RWPE1 (cell line): Measurements from ENCODE around the gene RSPH6A.

Source experiments
- CTCF ChIA-PET: fragments of 350-600 bp; sonication (Branson Sonifier 250); formaldehyde crosslinking; extraction: SDS; loops from one replicate; lab custom pipeline; 2021; lab: Yijun Ruan, JAX
- POLR2A ChIA-PET: fragments of 400-600 bp; formaldehyde crosslinking; extraction: SDS; loops from one replicate; lab custom pipeline; 2020; ENCODE audit warnings: antibody characterized with exemption; ENCODE audit not compliant: low non-redundant PET; lab: Yijun Ruan, JAX
- DNase-seq: peaks from one replicate; pipeline ENCODE4 v3.0.0; 2012; ENCODE audit warnings: low spot score
- H3K27ac ChIP-seq: fragments of 450-650 bp; 2 replicates; pipeline ENCODE4 v1.5.1; 2017
- CTCF ChIP-seq: fragments of 450-650 bp; conservative IDR thresholded peaks from 2 replicates; pipeline ENCODE4 v1.5.1; 2017; ENCODE audit warnings: low read depth, mild to moderate bottlenecking

The RSPH6A gene

GRCh38 chr19:45771311-45771933, 43.7 kb downstream of the RSPH6A start:
- CTCF ChIA-PET = interaction anchor here (1.1 to 2.9 kb wide), 3 partner anchors 9 to 28 kb away, joined by 3 to 41 read pairs (median 4); no protein-coding TSS in a partner anchor
- POLR2A ChIA-PET = no interaction called here
- H3K27ac ChIP-seq = peak overlapping the region; percentile 98
- TF ChIP-seq CTCF = no peak
- DNase-seq = no peak

GRCh38 chr19:45770192-45771101, 44.7 kb downstream of the RSPH6A start:
- CTCF ChIA-PET = interaction anchor here (0.6 to 2.9 kb wide), 17 partner anchors 9 to 1570 kb away, joined by 3 to 41 read pairs (median 4); partner anchors contain the start of genes DMPK and DMWD
- DNase-seq = peak; percentile 95
- H3K27ac ChIP-seq = peak overlapping the region; percentile 98
- POLR2A ChIA-PET = interaction anchor here (0.6 to 1.9 kb wide), 3 partner anchors 8 to 23 kb away, joined by 3 to 27 read pairs (median 4); partner anchors contain the start of gene DMPK
- TF ChIP-seq CTCF = peak; percentile 84

GRCh38 chr19:45769821-45770191, 45.3 kb downstream of the RSPH6A start:
- TF ChIP-seq CTCF = no peak
- POLR2A ChIA-PET = interaction anchor here (0.6 to 1.9 kb wide), 4 partner anchors 12 to 146 kb away, joined by 4 to 27 read pairs (median 5); partner anchors contain the start of genes DMPK, QPCTL and SNRPD2
- CTCF ChIA-PET = interaction anchor here (0.6 to 2.9 kb wide), 14 partner anchors 9 to 1571 kb away, joined by 3 to 41 read pairs (median 4); partner anchors contain the start of genes DMPK and DMWD
- DNase-seq = no peak
- peak overlapping the region; percentile 98 for H3K27ac ChIP-seq

- POLR2A ChIA-PET = interaction anchor here (0.6 to 1.9 kb wide), 10 partner anchors 10 to 1156 kb away, joined by 3 to 27 read pairs (median 4); partner anchors contain the start of genes DMPK, IGSF23, QPCTL and SNRPD2
- DNase-seq = peak; percentile 98
- CTCF ChIA-PET = interaction anchor here (0.5 to 2.9 kb wide), 14 partner anchors 10 to 1192 kb away, joined by 3 to 41 read pairs (median 4); partner anchors contain the start of genes DMPK, DMWD and FBXO46
- no peak for TF ChIP-seq CTCF
- peak within 1 kb of the TSS; percentile 98 for H3K27ac ChIP-seq
These were observed 45.9 kb downstream of the RSPH6A start, which contains the start of gene SIX5 for GRCh38 chr19:45768984-45769782. Gene SIX5, minus strand, starts transcription at chr19:45769252. Its CDS starts 408 bp downstream, at chr19:45768844.

- peak overlapping the region; percentile 98 for H3K27ac ChIP-seq
- ChIA-PET CTCF (interaction anchor here (0.7 to 2.9 kb wide), 2 partner anchors 31 to 80 kb away, joined by 3 to 41 read pairs; no protein-coding TSS in a partner anchor), POLR2A (interaction anchor here (0.7 to 1.9 kb wide), 8 partner anchors 11 to 1155 kb away, joined by 3 to 27 read pairs (median 4); partner anchors contain the start of genes DMPK, IGSF23, QPCTL and SNRPD2)
- TF ChIP-seq CTCF = no peak
- DNase-seq = peak; percentile 59
These were observed 46.5 kb downstream of the RSPH6A start for GRCh38 chr19:45768655-45768983.
